SK-N-SH (cell line): ENCODE measurements around the gene CDC42SE2. TPM values are rescaled to one million over a fixed set of nuclear protein-coding genes. Genes with fewer than 3 reads are reported as not detected.

Experiments used
- CTCF ChIA-PET: fragments of 300-600, 350-600 bp; formaldehyde crosslinking; extraction: SDS; loops from one replicate; lab custom pipeline; 2021; lab: Yijun Ruan, JAX
- POLR2A ChIA-PET: fragments of 350-600 bp; sonication (Branson Sonifier 250); formaldehyde crosslinking; extraction: SDS; loops from one replicate; lab custom pipeline; 2020; ENCODE audit warnings: antibody characterized with exemption, inconsistent platforms; lab: Yijun Ruan, JAX
- DNase-seq: peaks from one replicate; pipeline ENCODE4 v3.0.0; 2012
- H2AFZ ChIP-seq: fragments of 200-600 bp; sonication (generic); 2 replicates; pipeline ENCODE4 v1.8.1; 2016; ENCODE audit warnings: antibody characterized with exemption, mild to moderate bottlenecking, low read depth
- H3F3A ChIP-seq: fragments of 200-600 bp; sonication (generic); replicated peaks from 2 replicates; pipeline ENCODE3; 2016; ENCODE audit warnings: antibody characterized with exemption, mild to moderate bottlenecking; ENCODE audit not compliant: insufficient read depth
- H3K27ac ChIP-seq, 2 experiments: fragments of 200-500 bp in 1 of 2; fragments of 200-600 bp in 1 of 2; sonication (Bioruptor generic) in 1 of 2; sonication (generic), shearing (Covaris generic) in 1 of 2; 2 replicates each; pipeline versions ENCODE4 v1.5.1 to v1.6.1; 2014 to 2016; ENCODE audit warnings: low read depth in 2 of 2, inconsistent platforms in 1 of 2, low read length in 1 of 2, mild to moderate bottlenecking in 1 of 2, mixed read lengths in 1 of 2
- H3K27me3 ChIP-seq: fragments of 200-600 bp; sonication (generic), shearing (Covaris generic); 2 replicates; pipeline ENCODE4 v1.6.1; 2016; ENCODE audit warnings: mixed run types; ENCODE audit not compliant: insufficient read depth
- H3K36me3 ChIP-seq, 2 experiments: fragments of 200-500 bp in 1 of 2; fragments of 200-600 bp in 1 of 2; sonication (Bioruptor generic) in 1 of 2; sonication (generic) in 1 of 2; replicated peaks in 1 of 2; 2 replicates each; pipeline versions ENCODE3 to v1.5.1; 2014 to 2016; ENCODE audit warnings: low read length in 1 of 2, mild to moderate bottlenecking in 1 of 2; ENCODE audit not compliant: insufficient read depth in 2 of 2, control insufficient read depth in 1 of 2
- H3K4me1 ChIP-seq, 2 experiments: fragments of 200-500 bp in 1 of 2; fragments of 200-600 bp in 1 of 2; sonication (Bioruptor generic) in 1 of 2; sonication (generic), shearing (Covaris generic) in 1 of 2; 2 replicates each; pipeline versions ENCODE4 v1.5.1 to v1.6.1; 2014 to 2016; ENCODE audit warnings: low read depth in 1 of 2, low read length in 1 of 2, mixed run types in 1 of 2; ENCODE audit not compliant: insufficient read depth in 2 of 2, control insufficient read depth in 1 of 2
- H3K4me2 ChIP-seq: fragments of 200-600 bp; sonication (generic), shearing (Covaris generic); 2 replicates; pipeline ENCODE4 v1.6.1; 2017; ENCODE audit warnings: mixed run types
- H3K4me3 ChIP-seq, 2 experiments: fragments of 200-500 bp in 1 of 2; fragments of 200-600 bp in 1 of 2; sonication (Bioruptor generic) in 1 of 2; sonication (generic), shearing (Covaris generic) in 1 of 2; 2 replicates each; pipeline versions ENCODE4 v1.5.1 to v1.8.1; 2014 to 2016; ENCODE audit warnings: low read depth in 2 of 2, inconsistent platforms in 1 of 2, low read length in 1 of 2, mild to moderate bottlenecking in 1 of 2, mixed read lengths in 1 of 2, moderate library complexity in 1 of 2
- H3K79me2 ChIP-seq: fragments of 200-600 bp; sonication (generic); 2 replicates; pipeline ENCODE4 v1.8.1; 2017; ENCODE audit warnings: mild to moderate bottlenecking; ENCODE audit not compliant: insufficient read depth
- H3K9ac ChIP-seq: fragments of 200-600 bp; sonication (generic); 2 replicates; pipeline ENCODE4 v1.6.1; 2017; ENCODE audit warnings: mixed run types
- H3K9me2 ChIP-seq: fragments of 200-600 bp; sonication (generic); 2 replicates; pipeline ENCODE4 v1.6.1; 2017; ENCODE audit warnings: mixed run types
- H3K9me3 ChIP-seq: fragments of 200-600 bp; sonication (generic); 2 replicates; pipeline ENCODE4 v1.6.1; 2017; ENCODE audit warnings: mixed run types, mild to moderate bottlenecking, moderate library complexity
- H4K20me1 ChIP-seq: fragments of 200-600 bp; sonication (generic); 2 replicates; pipeline ENCODE4 v1.6.1; 2017; ENCODE audit warnings: mild to moderate bottlenecking, mixed run types; ENCODE audit not compliant: insufficient read depth
- CHD2 ChIP-seq: fragments of 150-350 bp; IDR thresholded peaks from 2 replicates; pipeline ENCODE4 v1.6.1; 2018; ENCODE audit warnings: low read length; ENCODE audit not compliant: partially characterized antibody
- CTCF ChIP-seq: fragments of 200-600 bp; sonication (generic); IDR thresholded peaks from 2 replicates; pipeline ENCODE4 v1.6.1; 2017; ENCODE audit warnings: antibody characterized with exemption, mild to moderate bottlenecking, moderate library complexity
- EP300 ChIP-seq, 2 experiments: IDR thresholded peaks; 2 replicates each; pipeline versions ENCODE4 v1.4.0 to v1.6.1; 2012; ENCODE audit warnings: borderline replicate concordance in 1 of 2, low read depth in 1 of 2, low read length in 1 of 2
- FOSL2 ChIP-seq: IDR thresholded peaks from 2 replicates; pipeline ENCODE4 v1.4.0; 2012; ENCODE audit warnings: low read depth, mild to moderate bottlenecking, moderate library complexity, borderline replicate concordance
- FOXM1 ChIP-seq: IDR thresholded peaks from 2 replicates; pipeline ENCODE4 v1.4.0; 2012; ENCODE audit warnings: low read depth, mild to moderate bottlenecking
- GATA2 ChIP-seq: sonication (generic); formaldehyde crosslinking; IDR thresholded peaks from 2 replicates; pipeline ENCODE4 v1.5.0; 2020; ENCODE audit warnings: mild to moderate bottlenecking, missing genetic modification reagents
- JUND ChIP-seq: IDR thresholded peaks from 2 replicates; pipeline ENCODE4 v1.4.0; 2012
- MAX ChIP-seq: IDR thresholded peaks from 2 replicates; pipeline ENCODE4 v1.4.0; 2012; ENCODE audit warnings: low read depth
- NFIC ChIP-seq: IDR thresholded peaks from 2 replicates; pipeline ENCODE4 v1.4.0; 2012; ENCODE audit warnings: borderline replicate concordance
- NRF1 ChIP-seq: IDR thresholded peaks from 2 replicates; pipeline ENCODE4 v1.6.1; 2012; ENCODE audit warnings: low read depth, mild to moderate bottlenecking, low read length
- POLR2AphosphoS5 ChIP-seq: IDR thresholded peaks from 2 replicates; pipeline ENCODE4 v1.6.1; 2012; ENCODE audit warnings: low read depth, low read length
- TAF1 ChIP-seq: IDR thresholded peaks from 2 replicates; pipeline ENCODE4 v1.6.1; 2012; ENCODE audit warnings: low read depth, mild to moderate bottlenecking, low read length, moderate library complexity, borderline replicate concordance
- TEAD4 ChIP-seq: IDR thresholded peaks from 2 replicates; pipeline ENCODE4 v1.4.0; 2012; ENCODE audit warnings: mild to moderate bottlenecking, borderline replicate concordance; ENCODE audit not compliant: insufficient read depth
- USF1 ChIP-seq: IDR thresholded peaks from 2 replicates; pipeline ENCODE4 v1.4.0; 2012; ENCODE audit warnings: low read depth, borderline replicate concordance
- ZBTB33 ChIP-seq: IDR thresholded peaks from 2 replicates; pipeline ENCODE4 v1.4.0; 2012; ENCODE audit warnings: low read depth, borderline replicate concordance
- WGBS: methylation state at CpG from one replicate; pipeline ENCODE4 v1.1.6; 2017; ENCODE audit warnings: low lambda C conversion rate; 5-methylcytosine and 5-hydroxymethylcytosine counted together
- polyA plus RNA-seq, 3 experiments: library from polyadenylated mRNA; depleted of rRNA; stranded (reverse); fragments of >200 nt; gene quantifications; 2 replicates each; pipeline ENCODE4 v1.2.3, GENCODE V29; 2012

CDC42SE2 gene
- polyA plus RNA-seq, 1 of the 3 experiments (the other 2 are of a cell fraction), result 8.6 TPM

GRCh38 chr5:131413605-131414559, 150.0 kb downstream of the CDC42SE2 start (continued):
- TF ChIP-seq TAF1 (no peak), ZBTB33 (no peak), NFIC (no peak), GATA2 (CRISPR knock-in tag) (no peak), FOXM1 (no peak), FOSL2 (no peak), EP300 (IDR thresholded peaks at IDR 0.05; ENCODE audit: borderline replicate concordance in 1 of 2, low read depth in 1 of 2, low read length in 1 of 2) (no peak), USF1 (no peak)

- Histone ChIP-seq H3K4me1 (peaks cover 0 to 2% of the 10 kb centered on the region in 2 experiments; a peak in 1 of 4 replicates), H3K9me2 (no peaks in the 10 kb centered on the region), H3K27me3 (no peaks in the 10 kb centered on the region), H3K36me3 (peaks cover 0 to under 1% of the 10 kb centered on the region in 2 experiments), H3F3A (peaks cover 4% of the 10 kb centered on the region), H3K79me2 (no peaks in the 10 kb centered on the region), H3K4me2 (no peak overlapping the region), H3K4me3 (no peak overlapping the region), H2AFZ (no peak overlapping the region), H3K27ac (no peak overlapping the region), H3K9me3 (no peaks in the 10 kb centered on the region), H4K20me1 (no peaks in the 10 kb centered on the region), H3K9ac (no peak overlapping the region)
- ChIA-PET CTCF (interaction anchor here (0.6 to 2.6 kb wide), 5 partner anchors 11 to 545 kb away, joined by 3 to 11 read pairs (median 3); no protein-coding TSS in a partner anchor), POLR2A (no interaction called here)
- WGBS, result 79% methylated on average over 3 of the region's 3 CpGs
- TF ChIP-seq NFIC, result no peak
- no peak for TF ChIP-seq NRF1
- no peak for TF ChIP-seq JUND
- no peak for TF ChIP-seq TEAD4
- TF ChIP-seq CHD2, result no peak
- TF ChIP-seq EP300 (IDR thresholded peaks at IDR 0.05; ENCODE audit: borderline replicate concordance in 1 of 2, low read depth in 1 of 2, low read length in 1 of 2), result no peak
- no peak for TF ChIP-seq POLR2AphosphoS5
- TF ChIP-seq CTCF, result no peak
- no peak for TF ChIP-seq MAX
- no peak for DNase-seq
Observed at GRCh38 chr5:131416729-131417128, 152.9 kb downstream of the CDC42SE2 start.
